ENCODE data around the gene SCYL2. TPM values are rescaled to one million over a fixed set of nuclear protein-coding genes. Genes with fewer than 3 reads are reported as not detected.
A peak's percentile ranks its signal among the peaks of the same experiment; 100 is the strongest.

SCYL2 gene
- total RNA-seq, 6 experiments from 2014 or later, result 40.0 to 46.7 (median 40.8) TPM

GRCh38 chr12:100265732-100266584, 1.0 kb upstream of the SCYL2 start:
- peak overlapping the region; percentile 98; the same call in 1 of the 2 replicates for H3K27ac Mint-ChIP-seq
- H3K9me3 Mint-ChIP-seq, result no peaks in the 10 kb centered on the region
- DNase-seq, result no peak
- H3K4me3 Mint-ChIP-seq, result peak overlapping the region; percentile 99
- H3K4me1 Mint-ChIP-seq (ENCODE audit: low read depth), result peaks cover 28% of the 10 kb centered on the region
- no peak for TF ChIP-seq CTCF (IDR thresholded peaks at IDR 0.05)
- H3K36me3 Mint-ChIP-seq (ENCODE audit: low read depth), result no peaks in the 10 kb centered on the region
- H3K27me3 Mint-ChIP-seq (ENCODE audit: insufficient read depth), result peaks cover 3% of the 10 kb centered on the region

- Mint-ChIP-seq H3K4me3 (peak overlapping the region; percentile 99), H3K9me3 (no peaks in the 10 kb centered on the region), H3K27ac (peak overlapping the region; percentile 98), H3K27me3 (ENCODE audit: insufficient read depth) (peaks cover 3% of the 10 kb centered on the region), H3K36me3 (ENCODE audit: low read depth) (no peaks in the 10 kb centered on the region), H3K4me1 (ENCODE audit: low read depth) (peaks cover 28% of the 10 kb centered on the region)
- TF ChIP-seq CTCF (IDR thresholded peaks at IDR 0.05), result no peak
- no peak for DNase-seq
Measured at GRCh38 chr12:100266585-100266834, 467 bp upstream of the SCYL2 start.

- DNase-seq, result peak; percentile 14
- Mint-ChIP-seq H3K9me3 (no peaks in the 10 kb centered on the region), H3K36me3 (ENCODE audit: low read depth) (no peaks in the 10 kb centered on the region), H3K4me3 (peak overlapping the region; percentile 99), H3K27ac (peak overlapping the region; percentile 98), H3K4me1 (ENCODE audit: low read depth) (peaks cover 28% of the 10 kb centered on the region), H3K27me3 (ENCODE audit: insufficient read depth) (peaks cover 3% of the 10 kb centered on the region)
- TF ChIP-seq CTCF (IDR thresholded peaks at IDR 0.05), result no peak
Measured at GRCh38 chr12:100267603-100268281, 765 bp downstream of the SCYL2 start.

GRCh38 chr12:100268835-100269564, 2.0 kb downstream of the SCYL2 start:
- Mint-ChIP-seq H3K27ac (peak overlapping the region; percentile 98), H3K4me3 (peak overlapping the region; percentile 99), H3K4me1 (ENCODE audit: low read depth) (peaks cover 36% of the 10 kb centered on the region), H3K9me3 (no peaks in the 10 kb centered on the region), H3K27me3 (ENCODE audit: insufficient read depth) (peaks cover 3% of the 10 kb centered on the region), H3K36me3 (ENCODE audit: low read depth) (no peaks in the 10 kb centered on the region)
- TF ChIP-seq CTCF (IDR thresholded peaks at IDR 0.05), result no peak
- DNase-seq, result peak; percentile 19

GRCh38 chr12:100273782-100274181, 6.8 kb downstream of the SCYL2 start:
- Mint-ChIP-seq H3K36me3 (ENCODE audit: low read depth) (no peaks in the 10 kb centered on the region), H3K9me3 (no peaks in the 10 kb centered on the region), H3K4me3 (no peak overlapping the region), H3K27me3 (ENCODE audit: insufficient read depth) (no peaks in the 10 kb centered on the region), H3K27ac (no peak overlapping the region), H3K4me1 (ENCODE audit: low read depth) (peaks cover 22% of the 10 kb centered on the region)
- DNase-seq, result no peak
- no peak for TF ChIP-seq CTCF (IDR thresholded peaks at IDR 0.05)
